HEK293T (cell line): ENCODE data around the gene STK16.

Source experiments
- ARNT ChIP-seq: fragments of 450-650 bp; IDR thresholded peaks from 2 replicates; pipeline ENCODE4 v1.6.1; 2017; ENCODE audit warnings: mild to moderate bottlenecking
- CTBP1 ChIP-seq: fragments of 450-650 bp; IDR thresholded peaks from 2 replicates; pipeline ENCODE4 v1.6.1; 2016; ENCODE audit warnings: borderline replicate concordance
- ELF4 ChIP-seq: fragments of 450-650 bp; IDR thresholded peaks from 2 replicates; pipeline ENCODE4 v1.6.1; 2017; ENCODE audit warnings: antibody characterized with exemption
- FOXA1 ChIP-seq: fragments of 450-650 bp; IDR thresholded peaks from 2 replicates; pipeline ENCODE4 v1.6.1; 2016; ENCODE audit warnings: mild to moderate bottlenecking
- FOXK2 ChIP-seq: fragments of 450-650 bp; IDR thresholded peaks from 2 replicates; pipeline ENCODE4 v1.6.1; 2016; ENCODE audit warnings: mild to moderate bottlenecking
- NFRKB ChIP-seq: fragments of 450-650 bp; IDR thresholded peaks from 2 replicates; pipeline ENCODE4 v1.6.1; 2016; ENCODE audit warnings: mild to moderate bottlenecking, moderate library complexity
- SP1 ChIP-seq: fragments of 450-650 bp; IDR thresholded peaks from 2 replicates; pipeline ENCODE4 v1.6.1; 2017
- TARDBP ChIP-seq: fragments of 450-650 bp; IDR thresholded peaks from 2 replicates; pipeline ENCODE4 v1.6.1; 2016

GRCh38 chr2:219292616-219293015 lies 47.3 kb downstream of the STK16 start:
- TF ChIP-seq FOXA1 (no peak), NFRKB (no peak), CTBP1 (no peak), FOXK2 (no peak), ARNT (no peak), TARDBP (no peak), SP1 (no peak), ELF4 (no peak)
